Panc1 (cell line): Measurements from ENCODE around the gene PTPRZ1. TPM values are rescaled to one million over a fixed set of nuclear protein-coding genes. Genes with fewer than 3 reads are reported as not detected.

Experiments used
- ATAC-seq: fragments of 200-7000 bp; cut with Tn5 transposase; 2 replicates; pipeline ENCODE4 v1.9.1; 2020; ENCODE audit warnings: mild to moderate bottlenecking, moderate library complexity
- Bru-seq: library from RNA; stranded (reverse); fragments of 400-500 nt; gene quantifications from one replicate; lab custom pipeline; 2021; lab: Mats Ljungman, UMichigan
- BruChase-seq, 2 experiments: library from RNA; stranded (reverse); fragments of 400-500 nt; gene quantifications; one replicate each; lab custom pipeline; 2021; lab: Mats Ljungman, UMichigan
- BruUV-seq: library from RNA; stranded (reverse); fragments of 400-500 nt; replicated peaks from 2 replicates; lab custom pipeline; 2021; lab: Mats Ljungman, UMichigan
- CTCF ChIA-PET: fragments of 300-600 bp; sonication (Branson Sonifier 250); formaldehyde crosslinking; loops from one replicate; lab custom pipeline; 2022; ENCODE audit warnings: antibody characterized with exemption; lab: Charles Lee
- POLR2A ChIA-PET: fragments of 300-600 bp; sonication (Branson Sonifier 250); formaldehyde crosslinking; loops from one replicate; lab custom pipeline; 2022; ENCODE audit warnings: antibody characterized with exemption; lab: Charles Lee
- DNase-seq: peaks from one replicate; pipeline ENCODE4 v3.0.0-alpha.2; 2010; ENCODE audit warnings: low read depth, low spot score
- H3K27ac ChIP-seq: 2 replicates; pipeline ENCODE4 v1.5.1; 2011; ENCODE audit warnings: mild to moderate bottlenecking, low read length, inconsistent platforms
- H3K27me3 ChIP-seq: fragments of 200-500 bp; sonication (Bioruptor generic); 2 replicates; pipeline ENCODE4 v1.6.0; 2014; ENCODE audit warnings: low read length, inconsistent platforms; ENCODE audit not compliant: control insufficient read depth, insufficient read depth
- H3K36me3 ChIP-seq: fragments of 200-500 bp; sonication (Bioruptor generic); 2 replicates; pipeline ENCODE4 v1.5.1; 2014; ENCODE audit warnings: inconsistent platforms, mild to moderate bottlenecking, low read length, moderate library complexity; ENCODE audit not compliant: control insufficient read depth, insufficient read depth
- H3K4me1 ChIP-seq: 2 replicates; pipeline ENCODE4 v1.5.1; 2011; ENCODE audit warnings: inconsistent platforms, mild to moderate bottlenecking, low read length, moderate library complexity; ENCODE audit not compliant: control insufficient read depth, insufficient read depth
- H3K4me3 ChIP-seq, 2 experiments: 2 replicates each; pipeline ENCODE4 v1.5.1; 2011 to 2012; ENCODE audit warnings: low read depth in 2 of 2, low read length in 2 of 2, mild to moderate bottlenecking in 2 of 2, inconsistent platforms in 1 of 2, moderate library complexity in 1 of 2
- H3K9me3 ChIP-seq: fragments of 200-500 bp; sonication (Bioruptor generic); 2 replicates; pipeline ENCODE4 v1.5.1; 2014; ENCODE audit warnings: low read depth, mild to moderate bottlenecking, inconsistent platforms, low read length, moderate library complexity; ENCODE audit not compliant: control insufficient read depth, insufficient read depth
- CTCF ChIP-seq: fragments of 450-650 bp; IDR thresholded peaks from 2 replicates; pipeline ENCODE4 v1.5.1; 2017; ENCODE audit warnings: mild to moderate bottlenecking
- POLR2AphosphoS5 ChIP-seq: IDR thresholded peaks from 2 replicates; pipeline ENCODE4 v1.6.1; 2012; ENCODE audit warnings: mild to moderate bottlenecking, low read depth, low read length, moderate library complexity
- REST ChIP-seq, 2 experiments: IDR thresholded peaks; 2 replicates each; pipeline ENCODE4 v1.6.1; 2011 to 2012; ENCODE audit warnings: low read depth in 2 of 2, control low read depth in 1 of 2, low read length in 1 of 2, mild to moderate bottlenecking in 1 of 2, moderate library complexity in 1 of 2; ENCODE audit not compliant: insufficient read depth in 1 of 2
- SIN3A ChIP-seq: IDR thresholded peaks from 2 replicates; pipeline ENCODE4 v1.6.1; 2012; ENCODE audit warnings: low read depth, mild to moderate bottlenecking, low read length, moderate library complexity, borderline replicate concordance; ENCODE audit not compliant: insufficient read depth
- TCF7L2 ChIP-seq: IDR thresholded peaks from 2 replicates; pipeline ENCODE4 v1.6.1; 2011; ENCODE audit warnings: mild to moderate bottlenecking, low read depth, low read length, inconsistent platforms
- in situ Hi-C: cut with HindIII; loops from 2 replicates; pipeline ENCODE4 v1.10.0; 2016; ENCODE audit warnings: low sequenced_read_pairs, low pct_unique_long_range_greater_than_20kb
- intact Hi-C: fragments of 100-400 bp; cut with micrococcal nuclease; formaldehyde crosslinking; loops from one replicate; pipeline ENCODE4 v1.10.0; 2022; ENCODE audit not compliant: unreplicated experiment
- long read RNA-seq: library from polyadenylated mRNA; unstranded; transcript quantifications from one replicate; pipeline ENCODE4 v2.0.0, GENCODE V29; 2021; ENCODE audit not compliant: unreplicated experiment
- polyA plus RNA-seq: library from polyadenylated mRNA; unstranded; fragments of >200 nt; gene quantifications from one replicate; pipeline ENCODE4 v1.2.1, GENCODE V29; 2012; ENCODE audit warnings: missing spikeins; ENCODE audit not compliant: insufficient read length
- total RNA-seq: library from RNA; stranded (reverse); gene quantifications from one replicate; pipeline ENCODE4 v1.2.1, GENCODE V29; 2021; ENCODE audit not compliant: unreplicated experiment

PTPRZ1 gene
- total RNA-seq (0.05 TPM), Bru-seq, nascent RNA (percentile 1 among the genes with signal in this experiment), BruChase-seq, experiment 1, labeled RNA remaining after a 2-hour chase (percentile 1 among the genes with signal in this experiment), BruChase-seq, experiment 2, labeled RNA remaining after a 6-hour chase (not detected)
- polyA plus RNA-seq = not detected
- long read RNA-seq = 0 reads

GRCh38 chr7:121872831-121873288, at the start of gene PTPRZ1:
PTPRZ1 (plus strand) TSS chr7:121873161; CDS start chr7:121873500, 339 bp downstream.
- no TSS peak for BruUV-seq
- Histone ChIP-seq H3K36me3 (no peaks in the 10 kb centered on the region; the same call in 1 of the 2 replicates), H3K4me3 (peak within 1 kb of the TSS; percentile 36 to 65), H3K4me1 (no peaks in the 10 kb centered on the region), H3K9me3 (no peaks in the 10 kb centered on the region), H3K27ac (no peak within 1 kb of the TSS), H3K27me3 (peaks cover 42% of the 10 kb centered on the region)
- intact Hi-C loops = no loop called here
- TF ChIP-seq SIN3A (no peak), REST (IDR thresholded peaks at IDR 0.05; ENCODE audit: insufficient read depth in 1 of 2, low read depth in 2 of 2, low read length in 1 of 2) (no peak), CTCF (no peak), POLR2AphosphoS5 (no peak), TCF7L2 (no peak)
- in situ Hi-C loops = no loop called here
- ChIA-PET POLR2A (no interaction called here), CTCF (no interaction called here)
- ATAC-seq (peak; percentile 94), DNase-seq (no peak)

- H3K9me3 ChIP-seq = no peaks in the 10 kb centered on the region
- in situ Hi-C loops = no loop called here
Measured at GRCh38 chr7:121824276-121824675, 48.7 kb upstream of the PTPRZ1 start.

More at GRCh38 chr7:121824276-121824675, 48.7 kb upstream of the PTPRZ1 start:
- no TSS peak for BruUV-seq
- intact Hi-C loops = no loop called here
- CTCF ChIA-PET = no interaction called here
- H3K36me3 ChIP-seq = no peaks in the 10 kb centered on the region
- no peak overlapping the region for H3K27ac ChIP-seq
- DNase-seq (no peak), ATAC-seq (no peak)
- no peaks in the 10 kb centered on the region for H3K4me1 ChIP-seq
- POLR2A ChIA-PET = no interaction called here
- no peaks in the 10 kb centered on the region for H3K27me3 ChIP-seq
- H3K4me3 ChIP-seq = no peak overlapping the region
- no peak for TF ChIP-seq TCF7L2
- TF ChIP-seq REST (IDR thresholded peaks at IDR 0.05; ENCODE audit: insufficient read depth in 1 of 2, low read depth in 2 of 2, low read length in 1 of 2) = no peak
- no peak for TF ChIP-seq SIN3A
- no peak for TF ChIP-seq CTCF
- TF ChIP-seq POLR2AphosphoS5 = no peak
